Middle frontal gyrus (tissue), 1 donor: ENCODE data around the gene RDH5.

ENCODE experiments used
- DNase-seq: peaks from one replicate; pipeline ENCODE4 v3.0.0-alpha.2; 2015; ENCODE audit warnings: low spot score; ENCODE audit errors: extremely low spot score

Gene RDH5

GRCh38 chr12:55720071-55720564 is at the start of gene RDH5:
Gene RDH5 (plus strand): TSS chr12:55720393. CDS start chr12:55721185, 792 bp downstream.
- no peak for DNase-seq

- no peak for DNase-seq
Measured at GRCh38 chr12:55671746-55672145, 48.4 kb upstream of the RDH5 start.

- no peak for DNase-seq
Measured at GRCh38 chr12:55673638-55674037, 46.6 kb upstream of the RDH5 start.

- DNase-seq, result no peak
Measured at GRCh38 chr12:55675666-55676065, 44.5 kb upstream of the RDH5 start.

GRCh38 chr12:55676707-55677106 is 43.5 kb upstream of the RDH5 start:
- DNase-seq, result no peak

- no peak for DNase-seq
Measured at GRCh38 chr12:55679691-55680090, 40.5 kb upstream of the RDH5 start.

- DNase-seq, result no peak
Measured at GRCh38 chr12:55681142-55682077, 38.8 kb upstream of the RDH5 start.

- DNase-seq, result no peak
Measured at GRCh38 chr12:55682087-55682796, 38.0 kb upstream of the RDH5 start.

GRCh38 chr12:55683676-55684075 is 36.5 kb upstream of the RDH5 start:
- no peak for DNase-seq

- DNase-seq, result no peak
Measured at GRCh38 chr12:55684761-55685370, 35.3 kb upstream of the RDH5 start.

GRCh38 chr12:55685671-55686070 is 34.5 kb upstream of the RDH5 start:
- no peak for DNase-seq

GRCh38 chr12:55686366-55687010 is 33.7 kb upstream of the RDH5 start:
- no peak for DNase-seq

GRCh38 chr12:55687746-55688145 is 32.4 kb upstream of the RDH5 start:
- DNase-seq, result no peak

GRCh38 chr12:55688716-55689655 is 31.2 kb upstream of the RDH5 start:
- DNase-seq, result no peak

- DNase-seq, result no peak
Measured at GRCh38 chr12:55692631-55693322, 27.4 kb upstream of the RDH5 start.

- no peak for DNase-seq
Measured at GRCh38 chr12:55693323-55694187, 26.6 kb upstream of the RDH5 start.

- no peak for DNase-seq
Measured at GRCh38 chr12:55694188-55694515, 26.0 kb upstream of the RDH5 start.

GRCh38 chr12:55694651-55695050 is 25.5 kb upstream of the RDH5 start:
- no peak for DNase-seq

GRCh38 chr12:55695349-55695748 is 24.8 kb upstream of the RDH5 start:
- no peak for DNase-seq
